Measurements from ENCODE around the gene RAB3C. TPM values are rescaled to one million over a fixed set of nuclear protein-coding genes. Genes with fewer than 3 reads are reported as not detected.

Gene RAB3C
- total RNA-seq, 3 donors from 2014 or later = 2.9 to 4.8 (median 3.1) TPM

DNA sequence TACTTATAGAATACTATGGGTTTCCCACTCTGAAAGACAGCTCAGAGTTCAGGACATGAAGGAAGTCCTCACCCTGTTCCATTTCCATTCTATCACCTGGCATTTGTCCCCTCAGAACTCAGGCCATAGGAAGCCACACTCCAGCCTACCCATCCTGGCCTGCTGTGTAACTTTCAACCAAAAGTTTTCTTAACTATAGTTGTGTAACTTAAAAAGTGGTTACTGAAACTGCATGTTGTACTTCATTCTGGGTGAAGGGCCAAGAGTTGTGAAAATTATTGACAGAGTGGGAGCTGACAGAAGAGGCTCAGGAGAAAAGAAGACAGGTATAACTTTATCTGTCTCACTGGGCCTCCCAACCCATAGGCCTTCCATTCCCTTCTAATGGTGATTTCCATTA is 212.5 kb downstream of the RAB3C start:
- Histone ChIP-seq H3K36me3 (ENCODE audit: low read depth) (no peaks in the 10 kb centered on the region), H3K4me1 (ENCODE audit: low read depth) (no peaks in the 10 kb centered on the region), H3K4me3 (no peak overlapping the region), H3K9me3 (no peaks in the 10 kb centered on the region)
- intact Hi-C loops (cut with DNase I, micrococcal nuclease) = no loop called here
- DNase-seq (no peak), ATAC-seq (no peak)
- TF ChIP-seq, protein P1, sequence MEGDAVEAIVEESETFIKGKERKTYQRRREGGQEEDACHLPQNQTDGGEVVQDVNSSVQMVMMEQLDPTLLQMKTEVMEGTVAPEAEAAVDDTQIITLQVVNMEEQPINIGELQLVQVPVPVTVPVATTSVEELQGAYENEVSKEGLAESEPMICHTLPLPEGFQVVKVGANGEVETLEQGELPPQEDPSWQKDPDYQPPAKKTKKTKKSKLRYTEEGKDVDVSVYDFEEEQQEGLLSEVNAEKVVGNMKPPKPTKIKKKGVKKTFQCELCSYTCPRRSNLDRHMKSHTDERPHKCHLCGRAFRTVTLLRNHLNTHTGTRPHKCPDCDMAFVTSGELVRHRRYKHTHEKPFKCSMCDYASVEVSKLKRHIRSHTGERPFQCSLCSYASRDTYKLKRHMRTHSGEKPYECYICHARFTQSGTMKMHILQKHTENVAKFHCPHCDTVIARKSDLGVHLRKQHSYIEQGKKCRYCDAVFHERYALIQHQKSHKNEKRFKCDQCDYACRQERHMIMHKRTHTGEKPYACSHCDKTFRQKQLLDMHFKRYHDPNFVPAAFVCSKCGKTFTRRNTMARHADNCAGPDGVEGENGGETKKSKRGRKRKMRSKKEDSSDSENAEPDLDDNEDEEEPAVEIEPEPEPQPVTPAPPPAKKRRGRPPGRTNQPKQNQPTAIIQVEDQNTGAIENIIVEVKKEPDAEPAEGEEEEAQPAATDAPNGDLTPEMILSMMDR (IDR thresholded peaks at IDR 0.05) = no peak

DNA sequence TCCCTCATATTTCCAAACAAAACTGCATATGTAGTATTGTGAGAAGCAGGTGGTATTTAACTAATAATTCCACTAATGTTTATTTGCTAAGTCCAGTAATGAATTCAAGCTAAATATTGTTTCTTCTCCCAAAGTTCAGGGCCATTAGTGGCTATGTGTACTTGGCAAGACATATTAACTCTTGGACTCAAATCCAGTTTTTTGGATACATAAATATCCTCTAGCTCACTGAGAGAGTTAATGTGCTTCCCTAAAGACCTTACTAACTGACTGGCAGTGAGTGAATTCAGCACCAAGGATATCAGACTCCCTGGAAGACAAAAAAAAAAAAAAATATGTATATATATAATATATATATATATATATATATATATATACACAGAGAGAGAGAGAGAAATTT is 214.1 kb downstream of the RAB3C start:
- Histone ChIP-seq H3K4me1 (ENCODE audit: low read depth) (no peaks in the 10 kb centered on the region), H3K36me3 (ENCODE audit: low read depth) (no peaks in the 10 kb centered on the region), H3K9me3 (no peaks in the 10 kb centered on the region), H3K4me3 (no peak overlapping the region)
- DNase-seq (no peak), ATAC-seq (no peak)
- TF ChIP-seq, protein P1 (IDR thresholded peaks at IDR 0.05) = no peak
- intact Hi-C loops (cut with DNase I, micrococcal nuclease) = no loop called here

DNA sequence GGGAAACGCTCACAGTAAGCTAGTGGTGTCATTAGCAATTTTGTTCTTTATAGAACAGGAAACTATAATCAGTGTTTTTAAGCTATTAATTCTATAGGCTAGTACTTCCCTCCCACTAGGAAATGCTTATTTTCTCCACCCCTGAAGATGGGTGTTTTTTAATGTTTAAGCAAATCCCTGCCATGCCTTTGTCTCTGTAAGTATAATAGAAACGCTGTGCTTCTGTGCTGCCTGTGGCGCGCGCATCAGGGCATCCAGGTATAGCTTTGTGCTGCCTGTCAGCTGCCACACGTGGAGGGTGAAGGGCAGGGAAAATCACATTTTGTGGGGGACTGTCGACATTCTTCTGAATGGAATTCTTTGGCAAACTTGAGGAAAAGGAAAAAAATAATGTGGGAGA is 217.5 kb downstream of the RAB3C start:
- TF ChIP-seq, protein P1 (IDR thresholded peaks at IDR 0.05) = no peak
- ATAC-seq = no peak
- Histone ChIP-seq H3K9me3 (no peaks in the 10 kb centered on the region), H3K36me3 (ENCODE audit: low read depth) (no peaks in the 10 kb centered on the region), H3K4me1 (ENCODE audit: low read depth) (no peaks in the 10 kb centered on the region), H3K4me3 (no peak overlapping the region)
- intact Hi-C loops (cut with DNase I, micrococcal nuclease) = no loop called here
- DNase-seq = no peak

- Histone ChIP-seq H3K36me3 (ENCODE audit: low read depth) (no peaks in the 10 kb centered on the region), H3K9me3 (no peaks in the 10 kb centered on the region), H3K4me1 (ENCODE audit: low read depth) (no peaks in the 10 kb centered on the region), H3K4me3 (no peak overlapping the region)
- DNase-seq = no peak
- intact Hi-C loops (cut with DNase I, micrococcal nuclease) = no loop called here
- TF ChIP-seq, protein P1 (IDR thresholded peaks at IDR 0.05) = no peak
- no peak for ATAC-seq
Measured at GRCh38 chr5:58800861-58801540, 218.1 kb downstream of the RAB3C start.

- intact Hi-C loops (cut with DNase I, micrococcal nuclease) = no loop called here
- Histone ChIP-seq H3K4me1 (ENCODE audit: low read depth) (no peaks in the 10 kb centered on the region), H3K36me3 (ENCODE audit: low read depth) (no peaks in the 10 kb centered on the region), H3K9me3 (no peaks in the 10 kb centered on the region), H3K4me3 (no peak overlapping the region)
- no peak for ATAC-seq
- TF ChIP-seq, protein P1 (IDR thresholded peaks at IDR 0.05) = no peak
- DNase-seq = no peak
Measured at GRCh38 chr5:58803056-58803455, 220.2 kb downstream of the RAB3C start.

DNA sequence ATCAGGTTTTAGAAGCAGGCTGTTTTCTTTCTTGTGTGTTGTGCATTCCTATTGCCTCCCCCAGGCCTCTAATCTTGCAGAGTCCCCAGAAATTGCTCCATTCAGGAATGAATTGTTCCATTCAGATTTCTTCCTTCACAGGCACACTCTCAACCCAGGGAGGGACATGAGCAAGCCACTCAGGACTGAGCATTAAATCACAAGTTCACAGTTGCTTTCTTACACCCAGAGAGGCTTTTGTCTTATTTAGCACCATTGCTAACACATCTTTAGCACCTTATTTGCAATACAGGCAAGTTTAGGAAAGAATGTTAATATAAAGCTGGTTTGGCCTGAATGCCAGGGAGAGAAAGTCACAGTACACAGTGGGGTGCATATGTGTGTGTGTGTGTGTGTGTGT is 221.4 kb downstream of the RAB3C start:
- DNase-seq = no peak
- H3K36me3 ChIP-seq (ENCODE audit: low read depth) = no peaks in the 10 kb centered on the region
- no peak overlapping the region for H3K4me3 ChIP-seq
- H3K9me3 ChIP-seq = no peaks in the 10 kb centered on the region
- intact Hi-C loops (cut with DNase I, micrococcal nuclease) = no loop called here
- no peaks in the 10 kb centered on the region for H3K4me1 ChIP-seq (ENCODE audit: low read depth)
- no peak for ATAC-seq
- TF ChIP-seq, protein P1 (IDR thresholded peaks at IDR 0.05) = no peak

All from mucosa of descending colon (tissue), 3 donors.